Heart right ventricle (tissue), 16 donors: Measurements from ENCODE around the gene KPNA6. TPM values are rescaled to one million over a fixed set of nuclear protein-coding genes. Genes with fewer than 3 reads are reported as not detected.
A peak's percentile ranks its signal among the peaks of the same experiment; 100 is the strongest.

ENCODE experiments used
- ATAC-seq, 8 donors: fragments of 200-7000 bp; cut with Tn5 transposase; one replicate each; pipeline ENCODE4 v1.9.1; 2020; ENCODE audit warnings: mild to moderate bottlenecking in 8 of 8, moderate library complexity in 8 of 8, moderate number of reproducible peaks in 1 of 8
- DNase-seq, 2 donors: peaks; one replicate each; pipeline ENCODE4 v3.0.0-alpha.2; 2020
- H3K27ac ChIP-seq, 10 donors: fragments of 200-600 bp; sonication (generic) in 2 of 10; one replicate each; pipeline versions ENCODE4 v1.5.0 to v1.8.0; 2020 to 2022; ENCODE audit warnings: mild to moderate bottlenecking in 3 of 10
- H3K27me3 ChIP-seq, 7 donors: fragments of 200-600 bp; one replicate each; pipeline ENCODE4 v1.8.0; 2021 to 2022; ENCODE audit warnings: mild to moderate bottlenecking in 2 of 7
- H3K36me3 ChIP-seq, 9 donors: fragments of 200-600 bp; sonication (generic) in 1 of 9; one replicate each; pipeline versions ENCODE4 v1.5.0 to v1.8.0; 2020 to 2022; ENCODE audit warnings: mild to moderate bottlenecking in 2 of 9
- H3K4me1 ChIP-seq, 9 donors: fragments of 200-600 bp; sonication (generic) in 1 of 9; one replicate each; pipeline versions ENCODE4 v1.5.0 to v1.8.0; 2020 to 2022; ENCODE audit warnings: mild to moderate bottlenecking in 4 of 9
- H3K4me3 ChIP-seq, 10 donors: fragments of 200-600 bp; sonication (generic) in 2 of 10; one replicate each; pipeline versions ENCODE4 v1.5.0 to v1.8.0; 2020 to 2022; ENCODE audit warnings: mild to moderate bottlenecking in 7 of 10, moderate library complexity in 2 of 10
- H3K9me3 ChIP-seq, 11 donors: fragments of 200-600 bp in 10 of 11; sonication (generic) in 2 of 11; one replicate each; pipeline versions ENCODE4 v1.5.0 to v1.8.0; 2013 to 2022; ENCODE audit warnings: mild to moderate bottlenecking in 2 of 11, control low read depth in 1 of 11, moderate library complexity in 1 of 11
- CTCF ChIP-seq, 9 donors: fragments of 200-600 bp; sonication (generic) in 2 of 9; IDR thresholded peaks; one replicate each; pipeline versions ENCODE4 v1.5.0 to v1.8.0; 2021 to 2022; ENCODE audit warnings: antibody characterized with exemption in 9 of 9, mild to moderate bottlenecking in 5 of 9, moderate library complexity in 1 of 9
- WGBS, 2 donors: extraction: QIAGEN DNeasy Blood & Tissue Kit; methylation state at CpG; one replicate each; pipeline ENCODE4 v1.1.7; 2013; ENCODE audit warnings: inconsistent platforms in 1 of 2; 5-methylcytosine and 5-hydroxymethylcytosine counted together
- intact Hi-C, 10 donors: fragments of 100-400 bp; cut with DNase I; formaldehyde crosslinking; loops; one replicate each; pipeline versions ENCODE4 v1.11.1 to v1.14.2; 2022
- polyA plus RNA-seq, 2 donors: library from polyadenylated mRNA; stranded (reverse); fragments of 200-250 nt; gene quantifications; one replicate each; pipeline ENCODE4 v1.2.3, GENCODE V29; 2013
- total RNA-seq, 10 donors: library from RNA; stranded (reverse); fragmentation: NEBNext Ultra II Directional in 3 of 10; extraction: Animal tissue kit (Norgen Biotek cat#: 25700) in 3 of 10; gene quantifications; one replicate each; pipeline versions ENCODE4 v1.2.1 to v1.2.4, GENCODE V29; 2021 to 2023
- donor health status: Arrhythmogenic right ventricular cardiomyopathy.
- donor health status: ischemic (EF 13 %, LVEDD 7.1; RV severe dilation, severe dysfunction).
- donor health status: healthy with polysubstance abuse.
- donor health status: DM: no; HTN: yes; CAD: no.
- donor health status: DM: no; HTN: no; CAD: no.
- donor health status: ischemic (EF 25% LVEDD 6.9; RV normal size, moderate dysfunction).
- donor health status: ischemic (EF 25% LVEDD 5.7; RV mildly dilated, moderate dysfunction).
- donor health status: healthy.
- donor health status: DM: yes; HTN: yes; CAD: no.
- donor health status: Ischemic cardiomyopathy.
- donor health status: ischemic (EF 35%, LVEDD 5.7; RV mildly dilated, moderate dysfunction).
- donor health status: nonischemic (EF 11% LVEDD 7.7; RV severe dilation, severe dysfunction).
- donor health status: DM: yes; HTN: yes; CAD: no.
- donor health status: PGD.
- donor health status: ischemic (EF 29% LVEDD 5.4; RV normal size, mild dysfunction).
- donor health status: nonischemic (EF 23%, LVEDD 6.1; RV moderate dilation, normal function).

The KPNA6 gene
- total and polyA plus RNA-seq, 12 donors = 10.2 to 92.5 (median 81.7) TPM

GRCh38 chr1:32071758-32072621 lies 35.9 kb upstream of the KPNA6 start:
- Histone ChIP-seq H3K27me3 (no peaks in the 10 kb centered on the region), H3K27ac (peak overlapping the region; percentile 3 to 95 (median 89)), H3K4me3 (peak overlapping the region; percentile 53 to 83 (median 67)), H3K4me1 (peaks cover 5 to 66% (median 22%) of the 10 kb centered on the region in 9 donors), H3K9me3 (no peaks in the 10 kb centered on the region), H3K36me3 (peaks cover 0 to 23% (median 10%) of the 10 kb centered on the region in 9 donors)
- no peak for TF ChIP-seq CTCF (IDR thresholded peaks at IDR 0.05)
- intact Hi-C loops = loop anchor here in 3 of 10 donors (2.0 to 5.0 kb wide), 3 partner anchors 35 to 60 kb away; partner anchors contain the start of genes KPNA6 (in 3 of the 3) and KHDRBS1 (in 1 of the 3)
- ATAC-seq = no peak
- WGBS, 2 donors = 14% methylated on average over 14 of the region's 14 CpGs
- no peak for DNase-seq

GRCh38 chr1:32072622-32073298 lies 35.1 kb upstream of the KPNA6 start, which contains the start of gene TMEM39B:
Gene TMEM39B (plus strand): TSS chr1:32072939. CDS start chr1:32073048, 109 bp downstream.
- peaks cover 0 to 31% (median 18%) of the 10 kb centered on the region in 9 donors for H3K36me3 ChIP-seq
- peak within 1 kb of the TSS; percentile 82 to 95 (median 89) for H3K27ac ChIP-seq
- H3K4me1 ChIP-seq = peaks cover 3 to 58% (median 18%) of the 10 kb centered on the region in 9 donors
- WGBS, 2 donors = 0 to 1% methylated on average over 64 to 67 of the region's 67 CpGs
- peak in 3 of 9 donors; percentile 9 to 32 (median 13) for TF ChIP-seq CTCF (IDR thresholded peaks at IDR 0.05)
- H3K27me3 ChIP-seq = no peaks in the 10 kb centered on the region
- peak; percentile 93 to 97 (median 96) for ATAC-seq
- peak; percentile 94 to 95 for DNase-seq
- intact Hi-C loops = loop anchor here in 3 of 10 donors (2.0 to 5.0 kb wide), 3 partner anchors 35 to 60 kb away; partner anchors contain the start of genes KPNA6 (in 3 of the 3) and KHDRBS1 (in 1 of the 3)
- H3K4me3 ChIP-seq = peak within 1 kb of the TSS; percentile 53 to 83 (median 67)
- H3K9me3 ChIP-seq = no peaks in the 10 kb centered on the region

GRCh38 chr1:32073299-32074229 lies 34.3 kb upstream of the KPNA6 start:
- ATAC-seq (peak in 6 of 8 donors; percentile 23 to 59 (median 48)), DNase-seq (no peak)
- Histone ChIP-seq H3K4me3 (peak overlapping the region; percentile 53 to 83 (median 67)), H3K27me3 (no peaks in the 10 kb centered on the region), H3K36me3 (peaks cover 0 to 39% (median 26%) of the 10 kb centered on the region in 9 donors), H3K9me3 (no peaks in the 10 kb centered on the region), H3K27ac (peak overlapping the region; percentile 82 to 95 (median 89)), H3K4me1 (peaks cover 3 to 50% (median 18%) of the 10 kb centered on the region in 9 donors)
- 32% methylated on average over 28 of the region's 28 CpGs for WGBS, 2 donors
- TF ChIP-seq CTCF (IDR thresholded peaks at IDR 0.05) = peak in 5 of 9 donors; percentile 7 to 46 (median 34)
- intact Hi-C loops = loop anchor here in 3 of 10 donors (2.0 to 5.0 kb wide), 3 partner anchors 34 to 61 kb away; partner anchors contain the start of genes KPNA6 (in 3 of the 3) and KHDRBS1 (in 1 of the 3)
